NCI-H82 treated with DMSO at 0.1 percent for 48 hours (cell line): ENCODE data around the gene WLS.

Source experiments
- DNase-seq: peaks from one replicate; lab custom pipeline; 2025; ENCODE audit not compliant: unreplicated experiment; lab: John Stamatoyannopoulos, UW

The WLS gene

GRCh38 chr1:68228851-68229250, 3.5 kb downstream of the WLS start:
- DNase-seq: no peak

- no peak for DNase-seq
Measured at GRCh38 chr1:68227598-68227997, 4.7 kb downstream of the WLS start.

- DNase-seq: no peak
Measured at GRCh38 chr1:68225781-68226180, 6.5 kb downstream of the WLS start.

- DNase-seq: no peak
Measured at GRCh38 chr1:68223687-68224086, 8.6 kb downstream of the WLS start.

GRCh38 chr1:68221980-68222373, 10.3 kb downstream of the WLS start:
- DNase-seq: no peak

GRCh38 chr1:68221001-68221979, 11.0 kb downstream of the WLS start:
- DNase-seq: no peak

GRCh38 chr1:68220420-68220819, 11.9 kb downstream of the WLS start:
- no peak for DNase-seq

GRCh38 chr1:68218490-68218889, 13.8 kb downstream of the WLS start:
- no peak for DNase-seq

- no peak for DNase-seq
Measured at GRCh38 chr1:68217618-68218017, 14.7 kb downstream of the WLS start.

- no peak for DNase-seq
Measured at GRCh38 chr1:68217060-68217554, 15.2 kb downstream of the WLS start.

GRCh38 chr1:68216089-68216772, 16.1 kb downstream of the WLS start:
- DNase-seq: no peak

GRCh38 chr1:68213843-68214242, 18.5 kb downstream of the WLS start:
- no peak for DNase-seq

- no peak for DNase-seq
Measured at GRCh38 chr1:68211761-68212380, 20.5 kb downstream of the WLS start.

GRCh38 chr1:68210829-68211228, 21.5 kb downstream of the WLS start:
- DNase-seq: no peak

- DNase-seq: no peak
Measured at GRCh38 chr1:68210027-68210426, 22.3 kb downstream of the WLS start.

- DNase-seq: no peak
Measured at GRCh38 chr1:68206848-68207689, 25.3 kb downstream of the WLS start.

- no peak for DNase-seq
Measured at GRCh38 chr1:68205794-68206358, 26.4 kb downstream of the WLS start.

- no peak for DNase-seq
Measured at GRCh38 chr1:68204977-68205630, 27.2 kb downstream of the WLS start.

- no peak for DNase-seq
Measured at GRCh38 chr1:68202239-68202832, 30.0 kb downstream of the WLS start.
